ENCODE measurements around the gene ITGA5.
A peak's percentile ranks its signal among the peaks of the same experiment; 100 is the strongest.

- TF ChIP-seq, protein P1, sequence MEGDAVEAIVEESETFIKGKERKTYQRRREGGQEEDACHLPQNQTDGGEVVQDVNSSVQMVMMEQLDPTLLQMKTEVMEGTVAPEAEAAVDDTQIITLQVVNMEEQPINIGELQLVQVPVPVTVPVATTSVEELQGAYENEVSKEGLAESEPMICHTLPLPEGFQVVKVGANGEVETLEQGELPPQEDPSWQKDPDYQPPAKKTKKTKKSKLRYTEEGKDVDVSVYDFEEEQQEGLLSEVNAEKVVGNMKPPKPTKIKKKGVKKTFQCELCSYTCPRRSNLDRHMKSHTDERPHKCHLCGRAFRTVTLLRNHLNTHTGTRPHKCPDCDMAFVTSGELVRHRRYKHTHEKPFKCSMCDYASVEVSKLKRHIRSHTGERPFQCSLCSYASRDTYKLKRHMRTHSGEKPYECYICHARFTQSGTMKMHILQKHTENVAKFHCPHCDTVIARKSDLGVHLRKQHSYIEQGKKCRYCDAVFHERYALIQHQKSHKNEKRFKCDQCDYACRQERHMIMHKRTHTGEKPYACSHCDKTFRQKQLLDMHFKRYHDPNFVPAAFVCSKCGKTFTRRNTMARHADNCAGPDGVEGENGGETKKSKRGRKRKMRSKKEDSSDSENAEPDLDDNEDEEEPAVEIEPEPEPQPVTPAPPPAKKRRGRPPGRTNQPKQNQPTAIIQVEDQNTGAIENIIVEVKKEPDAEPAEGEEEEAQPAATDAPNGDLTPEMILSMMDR (IDR thresholded peaks at IDR 0.05; ENCODE audit: borderline replicate concordance, extremely low read depth, low read length, poor library complexity, severe bottlenecking) = peak; percentile 100
- TF ChIP-seq EZH2 (IDR thresholded peaks at IDR 0.05; ENCODE audit: borderline replicate concordance, low read depth, low read length, severe bottlenecking) = no peak
Observed at GRCh38 chr12:54398995-54399793, 19.9 kb downstream of the ITGA5 start.
